Calu3 (cell line): ENCODE results near the gene PLD5. TPM values are rescaled to one million over a fixed set of nuclear protein-coding genes. Genes with fewer than 3 reads are reported as not detected.
"Not testable (repeated sequence)": the region's sequence is repeated elsewhere in the genome, so short reads cannot be mapped to it uniquely, and the experiment has no call there.

Source experiments
- BruUV-seq: library from RNA; stranded (reverse); fragments of 400-500 nt; replicated peaks from 2 replicates; lab custom pipeline; 2021; lab: Mats Ljungman, UMichigan
- CTCF ChIA-PET: fragments of 300-600 bp; sonication (Branson Sonifier 250); formaldehyde crosslinking; loops from one replicate; lab custom pipeline; 2022; ENCODE audit warnings: antibody characterized with exemption; lab: Charles Lee
- DNase-seq: peaks from one replicate; pipeline ENCODE4 v3.0.0; 2022
- H3K27ac Mint-ChIP-seq: one replicate; pipeline ENCODE4 v1.8.0; 2022; ENCODE audit warnings: mixed read lengths; ENCODE audit not compliant: unreplicated experiment
- H3K27me3 Mint-ChIP-seq: one replicate; pipeline ENCODE4 v1.8.0; 2022; ENCODE audit warnings: mixed read lengths; ENCODE audit not compliant: unreplicated experiment
- H3K36me3 Mint-ChIP-seq: one replicate; pipeline ENCODE4 v1.8.0; 2022; ENCODE audit warnings: mild to moderate bottlenecking, moderate library complexity, mixed read lengths; ENCODE audit not compliant: insufficient read depth, unreplicated experiment
- H3K4me1 Mint-ChIP-seq: one replicate; pipeline ENCODE4 v1.8.0; 2022; ENCODE audit warnings: mild to moderate bottlenecking, low read depth, mixed read lengths; ENCODE audit not compliant: unreplicated experiment
- H3K4me3 Mint-ChIP-seq: one replicate; pipeline ENCODE4 v1.8.0; 2022; ENCODE audit warnings: mild to moderate bottlenecking, low read depth, moderate library complexity, mixed read lengths; ENCODE audit not compliant: unreplicated experiment
- H3K9me3 Mint-ChIP-seq: one replicate; pipeline ENCODE4 v1.8.0; 2022; ENCODE audit warnings: low read depth, mixed read lengths; ENCODE audit not compliant: unreplicated experiment
- CTCF ChIP-seq: fragments of 200-600 bp; IDR thresholded peaks from one replicate; pipeline ENCODE4 v1.8.0; 2022; ENCODE audit warnings: antibody characterized with exemption; ENCODE audit not compliant: unreplicated experiment
- intact Hi-C: fragments of 100-400 bp; cut with micrococcal nuclease; formaldehyde crosslinking; loops from one replicate; pipeline ENCODE4 v1.10.0; 2022; ENCODE audit not compliant: unreplicated experiment
- total RNA-seq: library from RNA; stranded (reverse); gene quantifications from 2 replicates; pipeline ENCODE4 v1.2.3, GENCODE V29; 2022

Gene PLD5
- total RNA-seq, 1 experiment from 2014 or later: 2.4 TPM

- no peak for DNase-seq
- intact Hi-C loops: no loop called here
- Mint-ChIP-seq H3K27me3 (no peaks in the 10 kb centered on the region), H3K36me3 (no peaks in the 10 kb centered on the region), H3K9me3 (peaks cover 3% of the 10 kb centered on the region), H3K4me3 (no peak overlapping the region), H3K4me1 (no peaks in the 10 kb centered on the region), H3K27ac (no peak overlapping the region)
- no peak for TF ChIP-seq CTCF
- no TSS peak for BruUV-seq
- CTCF ChIA-PET: no interaction called here
Observed at GRCh38 chr1:242187816-242188215, 336.7 kb downstream of the PLD5 start.

GRCh38 chr1:242187171-242187570 lies 337.3 kb downstream of the PLD5 start:
- H3K4me1 Mint-ChIP-seq: no peaks in the 10 kb centered on the region
- H3K9me3 Mint-ChIP-seq: peaks cover 3% of the 10 kb centered on the region
- DNase-seq: no peak
- intact Hi-C loops: no loop called here
- no peak overlapping the region for H3K4me3 Mint-ChIP-seq
- H3K27ac Mint-ChIP-seq: no peak overlapping the region
- no peaks in the 10 kb centered on the region for H3K27me3 Mint-ChIP-seq
- no peaks in the 10 kb centered on the region for H3K36me3 Mint-ChIP-seq
- no peak for TF ChIP-seq CTCF
- BruUV-seq: no TSS peak
- CTCF ChIA-PET: no interaction called here

GRCh38 chr1:242185731-242186130 lies 338.8 kb downstream of the PLD5 start:
- DNase-seq: no peak
- intact Hi-C loops: no loop called here
- Mint-ChIP-seq H3K27ac (no peak overlapping the region), H3K27me3 (no peaks in the 10 kb centered on the region), H3K4me1 (no peaks in the 10 kb centered on the region), H3K9me3 (peaks cover 3% of the 10 kb centered on the region), H3K4me3 (no peak overlapping the region), H3K36me3 (no peaks in the 10 kb centered on the region)
- no TSS peak for BruUV-seq
- TF ChIP-seq CTCF: no peak
- CTCF ChIA-PET: no interaction called here

GRCh38 chr1:242184955-242185354 lies 339.5 kb downstream of the PLD5 start:
- CTCF ChIA-PET: no interaction called here
- intact Hi-C loops: no loop called here
- Mint-ChIP-seq H3K27ac (no peak overlapping the region), H3K36me3 (no peaks in the 10 kb centered on the region), H3K27me3 (no peaks in the 10 kb centered on the region), H3K4me3 (no peak overlapping the region), H3K9me3 (peaks cover 3% of the 10 kb centered on the region), H3K4me1 (no peaks in the 10 kb centered on the region)
- no peak for DNase-seq
- TF ChIP-seq CTCF: no peak
- BruUV-seq: no TSS peak

GRCh38 chr1:242179767-242180166 lies 344.7 kb downstream of the PLD5 start:
- H3K4me1 Mint-ChIP-seq, intact Hi-C loops, DNase-seq, H3K9me3 Mint-ChIP-seq, H3K27ac Mint-ChIP-seq, CTCF ChIA-PET, H3K27me3 Mint-ChIP-seq, H3K4me3 Mint-ChIP-seq, BruUV-seq, H3K36me3 Mint-ChIP-seq: not testable (repeated sequence)
